HCT116 (cell line): ENCODE data around the gene FAR1. TPM values are rescaled to one million over a fixed set of nuclear protein-coding genes. Genes with fewer than 3 reads are reported as not detected.
A peak's percentile ranks its signal among the peaks of the same experiment; 100 is the strongest.

ENCODE experiments used
- ATAC-seq: fragments of 200-7000 bp; cut with Tn5 transposase; 2 replicates; pipeline ENCODE4 v1.9.1; 2020; ENCODE audit warnings: mild to moderate bottlenecking, moderate library complexity
- BruUV-seq: library from RNA; stranded (reverse); fragments of 400-500 nt; replicated peaks from 2 replicates; lab custom pipeline; 2021; lab: Mats Ljungman, UMichigan
- CTCF ChIA-PET: fragments of 300-600 bp; sonication (Branson Sonifier 250); formaldehyde crosslinking; loops from one replicate; lab custom pipeline; 2021; ENCODE audit warnings: antibody characterized with exemption; lab: Charles Lee
- POLR2A ChIA-PET: fragments of 300-600, 350-600 bp; sonication (Branson Sonifier 250); formaldehyde crosslinking; loops from one replicate; lab custom pipeline; 2021; ENCODE audit warnings: antibody characterized with exemption; lab: Charles Lee
- RAD21 ChIA-PET, 2 experiments: fragments of 300-600 bp; sonication (Branson Sonifier 250); formaldehyde crosslinking; loops; one replicate each; lab custom pipeline; 2023; ENCODE audit warnings: low total read pairs in 2 of 2; ENCODE audit not compliant: uncharacterized antibody in 2 of 2, unreplicated experiment in 2 of 2, low non-redundant PET in 1 of 2; lab: Charles Lee
- DNase-seq: peaks from one replicate; pipeline ENCODE4 v3.0.0-alpha.2; 2010; ENCODE audit warnings: low read depth, low spot score
- H2AFZ ChIP-seq: fragments of 200-600 bp; shearing (Covaris generic), sonication (generic); 2 replicates; pipeline ENCODE4 v1.6.1; 2017; ENCODE audit warnings: low read depth, mixed run types, mixed read lengths, antibody characterized with exemption, low read length; ENCODE audit not compliant: poor library complexity, severe bottlenecking
- H3K27ac ChIP-seq: 2 replicates; pipeline ENCODE4 v1.5.1; 2012; ENCODE audit warnings: low read depth, low read length
- H3K27me3 ChIP-seq: fragments of 200-600 bp; sonication (generic); 2 replicates; pipeline ENCODE4 v1.6.1; 2016; ENCODE audit warnings: mixed run types, low read length, mixed read lengths; ENCODE audit not compliant: insufficient read depth
- H3K36me3 ChIP-seq, 2 experiments: fragments of 200-500 bp in 1 of 2; fragments of 200-600 bp in 1 of 2; sonication (Bioruptor generic) in 1 of 2; sonication (generic) in 1 of 2; 2 replicates each; pipeline versions ENCODE4 v1.5.1 to v1.6.1; 2014 to 2016; ENCODE audit warnings: low read length in 2 of 2, inconsistent platforms in 1 of 2, mixed read lengths in 1 of 2, mixed run types in 1 of 2; ENCODE audit not compliant: insufficient read depth in 2 of 2, control insufficient read depth in 1 of 2
- H3K4me1 ChIP-seq, 2 experiments: fragments of 200-600 bp in 1 of 2; sonication (generic) in 1 of 2; 2 replicates each; pipeline versions ENCODE4 v1.5.1 to v1.6.1; 2012 to 2017; ENCODE audit warnings: low read length in 2 of 2, inconsistent platforms in 1 of 2, mild to moderate bottlenecking in 1 of 2, mixed read lengths in 1 of 2, mixed run types in 1 of 2, moderate library complexity in 1 of 2; ENCODE audit not compliant: insufficient read depth in 2 of 2, control insufficient read depth in 1 of 2
- H3K4me2 ChIP-seq: fragments of 200-600 bp; sonication (generic); 2 replicates; pipeline ENCODE4 v1.6.1; 2017; ENCODE audit warnings: mixed run types, low read length, mixed read lengths
- H3K4me3 ChIP-seq, 2 experiments: fragments of 200-600 bp in 1 of 2; sonication (generic) in 1 of 2; replicated peaks in 1 of 2; 2 replicates each; pipeline ENCODE4 v1.5.1; 2011 to 2016; ENCODE audit warnings: low read length in 2 of 2, control low read depth in 1 of 2, low read depth in 1 of 2, mild to moderate bottlenecking in 1 of 2, mixed read lengths in 1 of 2, mixed run types in 1 of 2
- H3K79me2 ChIP-seq: fragments of 200-600 bp; sonication (generic); 2 replicates; pipeline ENCODE4 v1.6.1; 2017; ENCODE audit warnings: mild to moderate bottlenecking, mixed run types, low read length, moderate library complexity, mixed read lengths; ENCODE audit not compliant: insufficient read depth
- H3K9ac ChIP-seq: fragments of 200-600 bp; sonication (generic); 2 replicates; pipeline ENCODE4 v1.6.1; 2016; ENCODE audit warnings: low read length, mixed read lengths
- H3K9me2 ChIP-seq: fragments of 200-600 bp; sonication (generic), shearing (Covaris generic); 2 replicates; pipeline ENCODE4 v1.6.1; 2017; ENCODE audit warnings: mixed run types, mild to moderate bottlenecking, moderate library complexity; ENCODE audit not compliant: insufficient read depth
- H3K9me3 ChIP-seq, 2 experiments: fragments of 200-500 bp in 1 of 2; fragments of 200-600 bp in 1 of 2; sonication (Bioruptor generic) in 1 of 2; sonication (generic) in 1 of 2; 2 replicates each; pipeline ENCODE4 v1.6.1; 2014 to 2017; ENCODE audit warnings: low read length in 2 of 2, mixed read lengths in 2 of 2, inconsistent platforms in 1 of 2, low read depth in 1 of 2, mild to moderate bottlenecking in 1 of 2, mixed run types in 1 of 2, moderate library complexity in 1 of 2; ENCODE audit not compliant: control insufficient read depth in 1 of 2, insufficient read depth in 1 of 2
- H4K20me1 ChIP-seq: fragments of 200-600 bp; sonication (generic), shearing (Covaris generic); 2 replicates; pipeline ENCODE4 v1.6.1; 2017; ENCODE audit warnings: mixed run types, mild to moderate bottlenecking, moderate library complexity; ENCODE audit not compliant: insufficient read depth
- CBX3 ChIP-seq: IDR thresholded peaks from 2 replicates; pipeline ENCODE4 v1.6.1; 2012; ENCODE audit warnings: low read depth
- EZH2phosphoT487 ChIP-seq: fragments of 200-600 bp; IDR thresholded peaks from 2 replicates; pipeline ENCODE4 v1.6.1; 2018; ENCODE audit warnings: antibody characterized with exemption, borderline replicate concordance
- FOSL1 ChIP-seq: IDR thresholded peaks from 2 replicates; pipeline ENCODE4 v1.6.1; 2012; ENCODE audit warnings: low read depth
- RAD21 ChIP-seq: IDR thresholded peaks from 2 replicates; pipeline ENCODE4 v1.6.1; 2012; ENCODE audit warnings: low read depth, mild to moderate bottlenecking
- YY1 ChIP-seq: IDR thresholded peaks from 2 replicates; pipeline ENCODE4 v1.6.1; 2011; ENCODE audit warnings: low read length, low read depth, moderate library complexity, mild to moderate bottlenecking; ENCODE audit not compliant: insufficient replicate concordance; ENCODE audit errors: extremely low read depth
- intact Hi-C: fragments of 100-400 bp; cut with micrococcal nuclease; formaldehyde crosslinking; loops from 2 replicates; pipeline ENCODE4 v1.10.0; 2022
- total RNA-seq: library from RNA; stranded (reverse); gene quantifications from one replicate; pipeline ENCODE4 v1.2.1, GENCODE V29; 2021; ENCODE audit not compliant: unreplicated experiment
- TF ChIP-seq, protein P1 (sequence below), 3 experiments: fragments of 200-600 bp in 1 of 3; sonication (generic) in 1 of 3; IDR thresholded peaks in 2 of 3; conservative IDR thresholded peaks in 1 of 3; 2 replicates each; pipeline ENCODE4 v1.5.1; 2012 to 2017; ENCODE audit warnings: low read depth in 2 of 3, low read length in 2 of 3, antibody characterized with exemption in 1 of 3, borderline replicate concordance in 1 of 3, control low read depth in 1 of 3, mild to moderate bottlenecking in 1 of 3, mixed read lengths in 1 of 3, mixed run types in 1 of 3, moderate library complexity in 1 of 3; ENCODE audit not compliant: insufficient read depth in 1 of 3

Gene FAR1
- total RNA-seq, 1 experiment from 2014 or later: 74.3 TPM

DNA sequence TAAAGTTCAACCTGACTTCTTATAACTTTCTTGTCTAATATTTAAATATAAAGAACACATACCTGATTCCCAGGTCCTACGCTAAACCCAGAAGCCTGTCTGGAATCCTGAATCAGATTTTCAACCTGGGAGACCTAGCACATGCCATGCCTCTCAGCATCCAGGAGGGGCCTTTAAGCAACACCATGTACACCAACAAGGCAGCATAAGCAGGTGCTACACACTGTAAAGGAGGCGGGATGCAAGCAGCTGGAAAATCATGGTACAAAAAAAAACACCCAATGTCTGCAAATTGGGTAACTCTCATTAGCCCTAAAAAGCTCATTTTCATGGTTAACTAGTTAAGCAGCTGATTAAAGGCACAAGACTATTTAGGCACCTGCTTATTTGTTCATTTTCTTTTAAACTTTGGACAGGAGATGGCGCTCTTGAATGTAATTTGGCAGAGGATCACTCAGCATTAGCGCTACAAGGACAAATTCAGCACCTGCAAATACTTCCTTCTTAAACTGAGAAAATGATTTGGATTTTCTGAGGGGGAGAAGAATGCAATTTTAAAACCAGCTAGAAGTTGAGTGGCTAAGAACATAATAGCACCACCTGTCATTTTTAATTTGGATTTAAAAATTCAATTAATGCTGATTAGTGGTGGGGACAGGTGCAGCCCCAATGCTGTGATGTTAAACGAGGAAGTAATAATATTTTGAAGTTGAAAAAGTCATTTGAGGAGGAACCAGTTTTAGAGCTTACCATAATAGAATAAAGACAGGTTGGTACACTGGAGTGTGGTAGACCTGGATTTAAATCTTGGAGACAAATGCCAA lies 104.0 kb downstream of the FAR1 start:
- CTCF ChIA-PET: interaction anchor here (1.0 to 2.2 kb wide), 11 partner anchors 14 to 683 kb away, joined by 3 to 12 read pairs (median 4); no protein-coding TSS in a partner anchor
- no peak overlapping the region for H3K4me2 ChIP-seq
- H3K4me3 ChIP-seq: no peak overlapping the region
- no peaks in the 10 kb centered on the region for H3K79me2 ChIP-seq
- H3K9me3 ChIP-seq: no peaks in the 10 kb centered on the region
- RAD21 ChIA-PET: interaction anchor here in 1 of 2 experiments (1.0 to 1.1 kb wide), 2 partner anchors 176 to 193 kb away, joined by 3 read pairs; no protein-coding TSS in a partner anchor
- DNase-seq (peak; percentile 67), ATAC-seq (peak; percentile 86)
- peak overlapping the region; percentile 69 for H2AFZ ChIP-seq
- H3K9me2 ChIP-seq: no peaks in the 10 kb centered on the region
- H3K9ac ChIP-seq: no peak overlapping the region
- no peaks in the 10 kb centered on the region for H3K27me3 ChIP-seq
- no peaks in the 10 kb centered on the region for H4K20me1 ChIP-seq
- TF ChIP-seq YY1 (no peak), RAD21 (peak; percentile 94), FOSL1 (0 out of 2 replicates have a peak, but pooled peaks have one; percentile 7), EZH2phosphoT487 (no peak), CBX3 (no peak)
- TF ChIP-seq, protein P1, sequence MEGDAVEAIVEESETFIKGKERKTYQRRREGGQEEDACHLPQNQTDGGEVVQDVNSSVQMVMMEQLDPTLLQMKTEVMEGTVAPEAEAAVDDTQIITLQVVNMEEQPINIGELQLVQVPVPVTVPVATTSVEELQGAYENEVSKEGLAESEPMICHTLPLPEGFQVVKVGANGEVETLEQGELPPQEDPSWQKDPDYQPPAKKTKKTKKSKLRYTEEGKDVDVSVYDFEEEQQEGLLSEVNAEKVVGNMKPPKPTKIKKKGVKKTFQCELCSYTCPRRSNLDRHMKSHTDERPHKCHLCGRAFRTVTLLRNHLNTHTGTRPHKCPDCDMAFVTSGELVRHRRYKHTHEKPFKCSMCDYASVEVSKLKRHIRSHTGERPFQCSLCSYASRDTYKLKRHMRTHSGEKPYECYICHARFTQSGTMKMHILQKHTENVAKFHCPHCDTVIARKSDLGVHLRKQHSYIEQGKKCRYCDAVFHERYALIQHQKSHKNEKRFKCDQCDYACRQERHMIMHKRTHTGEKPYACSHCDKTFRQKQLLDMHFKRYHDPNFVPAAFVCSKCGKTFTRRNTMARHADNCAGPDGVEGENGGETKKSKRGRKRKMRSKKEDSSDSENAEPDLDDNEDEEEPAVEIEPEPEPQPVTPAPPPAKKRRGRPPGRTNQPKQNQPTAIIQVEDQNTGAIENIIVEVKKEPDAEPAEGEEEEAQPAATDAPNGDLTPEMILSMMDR (IDR thresholded peaks at IDR 0.05 in 2 of 3, conservative IDR thresholded peaks at IDR 0.05 in 1 of 3; ENCODE audit: borderline replicate concordance in 1 of 3, insufficient read depth in 1 of 3, low read depth in 2 of 3, low read length in 2 of 3): peak; percentile 27 to 85 (median 75); a peak in 5 of 6 replicates
- POLR2A ChIA-PET: no interaction called here
- intact Hi-C loops: loop anchor here (1.0 to 10.0 kb wide), 4 partner anchors 184 to 1132 kb away; no protein-coding TSS in a partner anchor
- no TSS peak for BruUV-seq
- no peaks in the 10 kb centered on the region for H3K36me3 ChIP-seq
- H3K4me1 ChIP-seq: no peaks in the 10 kb centered on the region
- H3K27ac ChIP-seq: no peak overlapping the region
